GM18909 (cell line): ENCODE measurements around the gene HSPB9.
"Not testable (repeated sequence)": the region's sequence is repeated elsewhere in the genome, so short reads cannot be mapped to it uniquely, and the experiment has no call there.

Source experiments
- ATAC-seq: cut with Tn5 transposase; IDR thresholded peaks from one replicate; pipeline ENCODE4 v1.9.1; 2021; ENCODE audit warnings: mild to moderate bottlenecking; ENCODE audit not compliant: unreplicated experiment, poor library complexity

HSPB9 gene

DNA sequence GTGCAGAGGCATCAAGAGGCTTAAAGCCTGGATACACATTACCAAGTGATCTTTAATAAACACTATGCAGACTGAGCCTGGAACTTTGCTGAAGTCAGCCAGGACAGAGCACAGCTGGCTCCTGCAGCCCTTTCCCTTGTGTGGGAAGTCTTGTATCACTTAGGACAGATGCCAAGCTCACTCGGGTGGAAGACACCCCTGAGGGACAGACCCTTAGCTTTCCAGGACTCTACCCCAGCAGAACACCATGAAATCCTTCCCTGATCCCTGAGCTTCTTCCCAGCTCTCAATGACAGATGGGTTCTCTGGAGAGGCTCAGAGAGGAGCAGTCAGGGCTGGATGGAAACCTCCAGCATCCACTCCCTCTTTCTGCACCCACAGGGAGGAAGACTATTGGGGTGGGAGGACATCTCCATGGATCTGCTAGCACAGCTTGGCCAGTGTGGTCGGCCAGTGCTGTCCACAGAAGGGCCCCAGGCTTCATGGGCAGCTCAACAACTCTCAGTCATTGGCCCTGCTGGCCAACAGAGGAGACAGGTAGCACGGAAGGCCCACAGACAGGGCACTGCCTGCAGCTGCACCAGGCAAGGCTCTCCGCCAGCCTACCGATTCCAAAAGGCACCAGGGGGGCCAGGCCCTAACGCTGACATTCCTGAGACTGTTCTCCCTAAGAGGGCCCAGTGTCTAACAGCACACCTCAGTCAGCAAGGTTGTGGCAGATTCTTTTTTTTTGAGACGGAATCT lies 16.3 kb downstream of the HSPB9 start:
- ATAC-seq, result no peak

GRCh38 chr17:42140690-42141089 lies 18.1 kb downstream of the HSPB9 start:
- ATAC-seq, result not testable (repeated sequence)

DNA sequence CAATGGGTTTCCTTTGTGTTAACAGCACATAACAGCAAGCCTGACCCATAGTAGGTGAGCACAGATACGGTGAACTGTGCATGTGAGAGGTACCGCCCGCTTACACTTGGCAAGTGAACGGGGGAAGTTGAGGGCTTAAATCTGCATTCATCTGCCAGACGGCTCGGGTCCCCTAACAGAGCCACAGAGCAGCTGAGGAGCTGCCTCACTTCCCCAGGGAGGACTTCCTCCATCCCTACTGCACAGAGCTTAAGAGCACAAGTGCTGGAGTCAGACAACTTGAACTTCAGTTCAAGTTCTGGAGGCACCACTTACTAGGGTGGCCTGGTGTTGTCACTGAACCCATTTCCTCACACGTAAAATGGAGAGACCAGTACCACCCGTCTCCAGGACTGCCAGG lies 18.8 kb downstream of the HSPB9 start:
- no peak for ATAC-seq

DNA sequence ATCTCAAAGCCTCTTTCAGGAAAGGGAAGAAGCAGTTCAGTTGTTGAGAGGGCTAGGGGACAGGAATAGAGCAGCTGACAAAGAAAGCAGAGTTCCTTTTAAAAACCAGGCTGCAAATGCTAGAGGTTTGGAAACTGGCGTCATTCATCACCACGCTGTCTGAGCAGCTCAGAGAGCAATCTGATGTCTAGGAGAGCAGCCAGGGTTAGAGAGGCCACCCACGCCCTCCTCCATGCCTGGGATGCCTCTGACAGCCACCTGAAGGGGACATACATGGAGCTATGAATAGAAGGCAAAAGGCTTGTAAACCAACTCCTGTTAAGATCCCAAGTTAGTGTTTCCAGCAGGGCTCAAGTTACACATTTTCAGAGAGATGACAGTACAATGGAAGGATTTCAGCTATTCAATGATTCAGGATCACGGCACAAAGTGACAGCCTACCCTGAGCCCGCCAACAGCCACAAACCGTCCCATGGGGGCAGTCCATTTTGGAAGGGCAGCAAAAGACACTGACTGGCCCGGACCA lies 19.8 kb downstream of the HSPB9 start:
- ATAC-seq, result no peak

- ATAC-seq, result not testable (repeated sequence)
Observed at GRCh38 chr17:42143138-42143537, 20.5 kb downstream of the HSPB9 start.

DNA sequence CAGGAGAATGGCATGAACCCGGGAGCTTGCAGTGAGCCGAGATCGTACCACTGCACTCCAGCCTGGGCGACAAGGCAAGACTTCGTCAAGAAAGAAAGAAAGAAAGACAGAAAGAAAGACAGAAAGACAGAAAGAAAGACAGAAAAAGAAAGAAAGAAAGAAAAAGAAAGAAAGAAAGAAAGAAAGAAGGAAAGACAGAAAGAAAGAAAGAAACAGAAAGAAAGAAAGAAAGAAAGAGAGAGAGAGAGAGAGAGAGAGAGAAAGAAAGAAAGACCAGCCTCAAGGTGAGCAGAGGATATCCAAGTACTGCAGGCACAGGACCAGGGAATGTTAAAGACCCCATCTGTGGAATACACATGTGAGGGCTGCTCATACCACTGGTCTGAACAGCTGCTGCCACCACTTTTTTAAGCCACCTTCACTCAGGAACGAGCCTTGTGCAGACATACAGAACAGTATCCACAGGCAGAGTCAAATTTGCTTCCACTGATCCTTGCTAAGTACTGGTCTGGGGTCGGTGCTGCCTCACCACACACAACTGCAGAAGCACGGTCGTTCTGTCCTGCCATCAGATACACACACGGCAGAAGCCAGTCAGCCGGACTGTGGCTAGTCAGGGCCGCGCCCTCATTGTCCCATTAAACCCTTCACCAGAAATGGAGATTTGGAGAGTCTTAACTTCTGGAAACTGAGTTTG lies 24.5 kb downstream of the HSPB9 start:
- ATAC-seq, result no peak

GRCh38 chr17:42153919-42154742 lies 31.5 kb downstream of the HSPB9 start:
- ATAC-seq, result no peak

DNA sequence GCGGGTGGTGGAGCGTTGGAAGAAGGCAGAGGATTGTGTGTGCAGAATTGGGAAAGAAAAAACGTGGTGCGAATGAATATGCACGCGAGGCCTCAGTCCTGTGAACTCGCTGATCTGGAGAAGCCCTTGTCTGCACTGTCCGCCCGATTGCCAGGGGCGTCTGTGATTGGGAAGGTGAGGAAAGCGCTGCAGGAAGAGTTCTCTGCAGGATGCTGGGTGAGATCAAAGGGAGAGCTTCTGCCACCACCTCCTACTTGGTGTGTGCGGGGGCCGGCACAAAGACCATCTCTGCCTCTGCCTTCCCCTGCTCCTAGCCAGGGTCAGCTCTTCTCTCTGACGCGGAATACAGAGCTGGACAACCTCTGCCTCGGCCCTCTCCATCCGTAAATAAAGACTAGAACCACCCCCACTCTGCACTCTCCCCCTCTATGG lies 33.0 kb downstream of the HSPB9 start:
- ATAC-seq, result no peak

DNA sequence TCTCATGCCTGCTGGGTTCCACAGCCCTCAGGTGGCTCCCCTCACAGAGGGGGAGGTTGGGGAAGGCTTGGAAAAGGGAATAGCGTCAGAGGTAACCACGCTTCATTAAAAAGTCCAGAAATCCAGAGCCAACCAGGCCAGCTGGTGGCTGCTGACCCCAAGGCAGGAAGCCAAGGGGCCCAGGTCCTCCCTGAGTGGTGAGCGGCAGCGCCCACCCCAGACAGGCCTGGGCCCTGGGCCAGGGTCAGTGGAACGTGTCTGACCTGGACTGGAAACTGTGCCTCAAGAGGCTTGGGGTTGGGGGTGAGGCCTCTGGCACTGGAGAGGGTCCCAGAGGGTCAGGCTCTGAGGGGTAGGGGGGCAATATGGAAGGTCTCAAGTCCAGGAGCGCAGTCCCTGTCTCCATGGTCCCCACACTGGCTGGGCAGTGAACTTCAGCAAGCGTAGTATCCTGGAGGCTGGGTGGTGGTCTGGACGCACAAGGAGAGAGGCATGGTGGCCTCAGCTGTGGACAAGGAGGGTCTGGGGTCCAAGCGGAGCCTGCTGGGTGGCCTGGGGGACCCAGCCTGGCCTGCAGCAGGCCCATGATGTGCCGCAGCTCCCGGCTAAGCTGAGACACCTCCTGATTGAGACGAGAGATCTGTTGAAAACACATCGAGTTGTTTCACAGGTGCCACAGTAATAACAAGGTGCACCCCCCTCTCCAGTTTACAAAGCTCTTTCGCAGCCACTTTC lies 37.4 kb downstream of the HSPB9 start:
- ATAC-seq, result no peak

DNA sequence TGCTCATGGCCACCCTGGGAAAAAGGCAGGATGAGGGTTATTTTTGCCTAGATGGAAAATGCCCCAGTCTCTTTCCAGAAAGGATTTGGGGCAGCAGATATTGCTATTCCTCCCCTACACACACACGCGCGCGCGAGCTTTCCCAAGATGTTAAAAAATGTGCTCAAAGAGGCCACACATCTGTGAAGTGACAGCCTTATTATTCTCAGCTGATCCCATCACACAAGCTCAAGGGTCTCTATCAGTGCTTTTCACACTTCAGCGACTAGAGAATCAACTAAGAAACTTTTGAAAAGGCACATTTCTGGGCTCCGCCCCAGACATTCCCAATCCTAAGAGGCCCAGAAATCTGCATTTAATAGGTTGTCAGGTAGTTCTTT lies 37.9 kb downstream of the HSPB9 start:
- ATAC-seq, result no peak

DNA sequence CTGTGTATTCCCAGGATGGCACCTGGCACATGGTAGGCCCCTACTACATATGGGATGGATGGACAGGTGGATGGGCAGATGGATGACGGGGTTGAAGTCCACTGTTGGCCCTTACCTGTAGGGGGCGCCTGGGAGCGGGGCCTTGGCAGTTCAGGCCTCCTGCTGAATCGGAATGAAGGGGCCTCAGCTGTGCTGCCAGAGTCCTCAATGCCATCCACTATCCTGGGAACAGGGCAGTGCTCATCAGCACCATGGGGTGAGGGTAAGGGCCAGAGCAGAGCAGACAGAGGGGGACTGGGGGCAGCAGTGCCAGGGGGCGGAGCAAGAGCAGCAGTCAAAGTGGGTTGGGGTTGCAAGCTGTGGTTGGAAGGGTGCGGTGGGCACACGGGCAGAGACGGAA lies 40.5 kb downstream of the HSPB9 start:
- ATAC-seq, result no peak

DNA sequence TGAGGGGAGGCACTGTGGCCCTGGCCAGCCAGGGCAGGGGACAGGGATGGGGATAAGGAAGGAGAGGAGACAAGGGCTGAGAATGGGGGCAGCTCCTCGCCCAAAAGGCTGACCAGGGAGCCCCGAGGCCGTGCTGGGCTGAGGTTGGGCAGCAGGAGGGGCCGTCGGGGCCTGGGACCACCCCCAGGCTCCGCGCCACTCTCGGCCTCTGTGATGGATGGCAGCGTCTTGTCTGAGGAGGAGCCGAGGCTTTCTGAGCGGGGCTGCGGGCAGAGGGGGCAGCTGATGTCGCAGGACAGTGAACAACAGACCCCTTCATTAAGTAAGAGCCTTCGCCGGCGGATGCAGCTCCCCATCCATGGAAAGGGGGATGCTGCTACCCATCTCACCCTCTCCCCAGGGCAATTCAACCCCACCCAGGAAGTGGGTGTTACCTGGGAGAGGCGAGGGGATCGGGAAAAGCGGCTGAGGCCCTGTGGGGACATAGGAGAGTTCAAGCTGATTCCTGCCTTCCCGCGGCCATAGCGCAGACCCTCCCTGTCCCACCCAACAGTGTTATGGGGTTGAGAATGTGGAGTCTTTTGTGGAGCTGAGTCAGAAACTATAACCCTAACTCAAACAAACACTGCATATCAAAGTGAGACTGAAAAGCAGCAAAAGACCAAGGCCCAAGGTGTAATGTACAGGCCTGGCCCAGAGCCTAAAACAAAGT lies 41.2 kb downstream of the HSPB9 start:
- no peak for ATAC-seq

DNA sequence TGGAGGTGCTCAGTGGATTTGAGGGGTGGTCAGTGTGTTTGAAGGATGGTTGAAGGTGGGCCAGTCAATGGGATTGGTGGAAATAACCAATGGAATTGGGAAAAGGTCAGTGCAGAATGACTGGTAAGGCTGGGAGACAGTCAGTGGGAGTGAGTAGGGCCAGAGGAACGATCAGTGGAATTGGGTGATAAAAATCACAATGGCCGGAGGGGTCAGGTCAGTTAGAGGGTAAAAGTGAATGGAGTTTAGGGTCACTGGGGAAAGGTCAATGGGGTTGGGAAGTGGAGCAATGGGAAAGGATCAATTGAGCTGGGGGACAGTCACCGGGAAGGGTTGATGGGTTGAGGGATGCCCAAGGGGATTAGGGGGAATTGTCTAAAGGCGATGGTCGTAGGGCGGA lies 43.1 kb downstream of the HSPB9 start:
- ATAC-seq, result no peak

- ATAC-seq, result no peak
Observed at GRCh38 chr17:42166196-42166763, 43.7 kb downstream of the HSPB9 start.

GRCh38 chr17:42167807-42168206 lies 45.2 kb downstream of the HSPB9 start:
- ATAC-seq, result no peak

GRCh38 chr17:42169351-42169750 lies 46.7 kb downstream of the HSPB9 start:
- no peak for ATAC-seq

DNA sequence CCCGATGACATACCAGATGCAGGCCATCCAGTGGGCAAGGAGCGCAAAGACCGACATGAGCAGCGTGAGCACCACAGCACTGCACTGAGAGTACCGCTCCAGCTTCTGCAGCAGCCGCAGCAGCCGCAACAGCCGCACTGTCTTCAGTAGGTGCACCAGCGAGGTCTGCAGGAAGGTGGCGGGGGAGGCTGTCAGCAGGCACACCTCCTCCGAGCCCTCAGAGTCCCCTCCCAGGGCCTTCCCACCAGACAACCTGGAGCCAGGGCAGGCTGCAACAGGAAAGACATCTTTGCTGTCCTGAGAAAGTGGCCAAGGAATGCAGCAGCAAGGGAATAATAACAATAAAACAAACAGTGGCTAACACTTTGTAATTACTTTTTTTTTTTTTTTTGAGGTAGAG lies 49.2 kb downstream of the HSPB9 start:
- no peak for ATAC-seq
